Measurements from ENCODE around the gene TECTB. TPM values are rescaled to one million over a fixed set of nuclear protein-coding genes. Genes with fewer than 3 reads are reported as not detected.
A peak's percentile ranks its signal among the peaks of the same experiment; 100 is the strongest.

Gene TECTB
- total RNA-seq, 1 donor from 2014 or later = not detected

GRCh38 chr10:112343056-112343806 is 60.0 kb downstream of the TECTB start:
- peak in 1 of 2 donors; percentile 31 for DNase-seq (ENCODE audit: low spot score in 2 of 2)
- no peak overlapping the region for H3K4me3 ChIP-seq
- no peaks in the 10 kb centered on the region for H3K4me1 ChIP-seq
- H3K9me3 ChIP-seq = no peaks in the 10 kb centered on the region
- H3K36me3 ChIP-seq = no peaks in the 10 kb centered on the region
- intact Hi-C loops (cut with DNase I) = no loop called here
- H3K27me3 ChIP-seq = no peaks in the 10 kb centered on the region
- no peak for TF ChIP-seq CTCF (IDR thresholded peaks at IDR 0.05)
- H3K27ac ChIP-seq = no peak overlapping the region

- H3K27ac ChIP-seq = no peak overlapping the region
- H3K4me3 ChIP-seq = no peak overlapping the region
- no peaks in the 10 kb centered on the region for H3K36me3 ChIP-seq
- intact Hi-C loops (cut with DNase I) = no loop called here
- TF ChIP-seq CTCF (IDR thresholded peaks at IDR 0.05) = no peak
- H3K4me1 ChIP-seq = no peaks in the 10 kb centered on the region
- DNase-seq (ENCODE audit: low spot score in 2 of 2) = peak in 1 of 2 donors; percentile 39
- no peaks in the 10 kb centered on the region for H3K27me3 ChIP-seq
- H3K9me3 ChIP-seq = no peaks in the 10 kb centered on the region
Measured at GRCh38 chr10:112344261-112344660, 61.1 kb downstream of the TECTB start.

DNA sequence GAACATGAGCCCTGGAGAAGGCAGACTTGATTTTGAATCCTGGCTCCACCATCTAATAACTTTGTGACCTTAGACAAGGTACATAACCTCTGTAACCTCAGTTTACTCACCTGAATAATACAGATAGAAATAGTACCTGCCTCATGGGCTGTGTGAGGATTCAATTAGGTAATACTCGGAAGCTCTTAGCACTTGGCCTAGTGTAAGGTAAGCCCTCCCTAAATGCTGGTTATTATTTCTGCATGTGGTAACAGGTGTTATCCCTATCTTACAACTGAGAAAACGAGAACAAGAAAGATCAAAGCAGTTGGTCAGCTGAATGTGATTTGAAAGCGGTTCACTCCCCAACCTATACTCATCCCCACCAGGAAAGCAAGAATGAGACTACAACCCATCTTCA is 62.0 kb downstream of the TECTB start:
- Histone ChIP-seq H3K36me3 (no peaks in the 10 kb centered on the region), H3K4me1 (no peaks in the 10 kb centered on the region), H3K4me3 (no peak overlapping the region), H3K27me3 (no peaks in the 10 kb centered on the region), H3K9me3 (no peaks in the 10 kb centered on the region), H3K27ac (no peak overlapping the region)
- TF ChIP-seq CTCF (IDR thresholded peaks at IDR 0.05) = no peak
- intact Hi-C loops (cut with DNase I) = no loop called here
- no peak for DNase-seq (ENCODE audit: low spot score in 2 of 2)

- peak in 1 of 2 donors; percentile 25 for DNase-seq (ENCODE audit: low spot score in 2 of 2)
- TF ChIP-seq CTCF (IDR thresholded peaks at IDR 0.05) = no peak
- Histone ChIP-seq H3K27me3 (no peaks in the 10 kb centered on the region), H3K9me3 (no peaks in the 10 kb centered on the region), H3K4me1 (no peaks in the 10 kb centered on the region), H3K36me3 (no peaks in the 10 kb centered on the region), H3K4me3 (no peak overlapping the region), H3K27ac (no peak overlapping the region)
- intact Hi-C loops (cut with DNase I) = no loop called here
Measured at GRCh38 chr10:112345743-112346142, 62.5 kb downstream of the TECTB start.

- Histone ChIP-seq H3K4me3 (no peak overlapping the region), H3K27me3 (no peaks in the 10 kb centered on the region), H3K36me3 (no peaks in the 10 kb centered on the region), H3K4me1 (no peaks in the 10 kb centered on the region), H3K27ac (no peak overlapping the region), H3K9me3 (no peaks in the 10 kb centered on the region)
- intact Hi-C loops (cut with DNase I) = no loop called here
- peak in 1 of 2 donors; percentile 2 for DNase-seq (ENCODE audit: low spot score in 2 of 2)
- no peak for TF ChIP-seq CTCF (IDR thresholded peaks at IDR 0.05)
Measured at GRCh38 chr10:112346774-112347173, 63.6 kb downstream of the TECTB start.

All from ascending aorta (tissue), 2 donors.